Activated CD8-positive, alpha-beta memory T cell treated with anti-CD3 and anti-CD28 coated beads for 4 hours (primary cell): ENCODE results near the gene CRABP1.
"Not testable (repeated sequence)": the region's sequence is repeated elsewhere in the genome, so short reads cannot be mapped to it uniquely, and the experiment has no call there.

ENCODE experiments used
- DNase-seq, 2 donors: peaks; one replicate each; pipeline ENCODE4 v3.0.0-alpha.2; 2020; ENCODE audit warnings: low read depth in 2 of 2

Gene CRABP1

DNA sequence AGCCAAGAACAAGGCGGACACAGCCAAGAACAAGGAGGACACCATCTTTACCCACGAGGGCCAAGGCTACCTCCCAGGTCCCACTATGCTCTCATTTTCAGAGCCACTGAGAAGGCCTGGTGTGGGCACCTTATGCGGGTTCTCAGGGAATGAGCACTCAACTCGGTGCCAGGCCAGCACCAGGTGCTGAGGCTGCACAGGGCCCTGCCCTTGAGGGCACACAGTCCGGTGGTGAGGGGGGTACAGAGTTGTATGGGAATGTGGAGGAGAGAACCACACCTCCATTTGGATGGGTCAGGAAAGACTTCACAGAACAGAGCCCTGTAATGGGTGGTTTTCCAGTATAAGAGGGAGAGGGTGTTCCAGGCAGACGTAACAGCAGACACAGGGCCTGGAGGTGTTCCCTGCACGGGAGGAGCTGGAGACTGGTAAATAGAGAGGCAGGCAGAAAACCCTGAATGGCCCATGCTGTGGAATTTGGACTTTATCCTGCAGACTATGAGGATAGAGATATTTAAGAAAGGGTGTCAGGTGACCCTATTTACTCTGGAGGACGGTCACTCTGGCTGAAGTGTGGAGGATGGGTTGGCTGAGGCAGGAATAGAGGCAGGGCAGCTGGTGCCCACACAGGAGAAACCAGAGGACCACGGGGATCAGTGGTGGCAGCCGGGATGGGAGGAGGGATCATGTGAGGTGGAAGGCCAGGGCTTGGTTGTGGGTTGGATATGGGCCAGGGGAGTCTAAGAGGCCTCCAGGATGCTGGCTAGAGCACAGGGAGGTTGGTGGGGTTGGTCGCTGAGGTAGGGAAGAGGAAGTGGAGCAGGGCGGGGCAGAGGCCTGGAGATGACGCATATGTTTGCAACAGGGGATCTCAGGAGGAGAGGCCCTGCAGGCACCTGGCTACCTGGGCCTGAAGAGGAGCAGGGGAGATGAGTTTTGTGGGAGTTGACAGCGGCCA is 34.6 kb downstream of the CRABP1 start:
- no peak for DNase-seq

DNA sequence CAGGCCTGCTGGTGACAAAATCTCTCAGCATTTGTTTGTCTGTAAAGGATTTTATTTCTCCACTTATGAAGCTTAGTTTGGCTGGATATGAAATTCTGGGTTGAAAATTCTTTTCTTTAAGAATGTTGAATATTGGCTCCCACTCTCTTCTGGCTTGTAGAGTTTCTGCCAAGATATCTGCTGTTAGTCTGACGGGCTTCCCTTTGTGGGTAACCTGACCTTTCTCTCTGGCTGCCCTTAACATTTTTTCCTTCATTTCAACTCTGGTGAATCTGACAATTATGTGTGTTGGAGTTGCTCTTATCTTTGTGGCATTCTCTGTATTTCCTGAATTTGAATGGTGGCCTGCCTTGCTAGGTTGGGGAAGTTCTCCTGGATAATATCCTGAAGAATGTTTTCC is 40.0 kb downstream of the CRABP1 start:
- DNase-seq: not testable (repeated sequence)

DNA sequence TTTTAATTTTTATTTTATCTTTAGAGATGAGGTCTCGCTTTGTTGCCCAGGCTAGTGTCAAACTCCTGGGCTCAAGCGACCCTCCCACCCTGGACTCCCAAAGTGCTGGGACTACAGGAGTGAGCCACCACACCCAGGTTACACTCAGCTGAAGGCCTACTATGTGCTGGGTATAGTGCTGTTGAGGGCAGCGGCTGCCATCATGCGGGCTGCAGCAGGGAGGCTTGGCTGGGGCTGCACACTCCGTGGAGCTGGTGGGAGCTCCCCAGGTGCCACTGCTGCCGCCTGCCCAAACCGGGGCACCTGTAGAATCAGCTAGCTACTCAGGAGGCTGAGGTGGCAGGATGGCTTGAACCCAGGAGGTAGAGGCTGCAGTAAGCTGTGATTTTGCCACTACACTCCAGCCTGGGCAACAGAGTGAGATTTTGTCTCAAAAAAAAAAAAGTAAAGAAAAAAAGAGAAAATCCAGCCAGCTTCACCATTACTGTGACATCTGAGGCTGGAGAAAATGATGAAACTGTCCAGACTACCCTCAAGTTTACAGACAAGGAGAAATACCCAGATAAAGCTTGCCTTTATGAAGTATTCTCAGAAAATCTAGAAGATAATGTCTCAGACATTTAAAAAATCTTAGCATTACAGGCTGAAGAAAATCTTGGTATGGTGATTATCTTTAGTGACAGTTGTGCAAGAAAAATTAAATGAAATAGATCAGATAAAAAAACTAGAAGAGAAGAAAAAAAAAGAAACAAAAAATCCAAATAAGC is 42.1 kb downstream of the CRABP1 start:
- no peak for DNase-seq

DNA sequence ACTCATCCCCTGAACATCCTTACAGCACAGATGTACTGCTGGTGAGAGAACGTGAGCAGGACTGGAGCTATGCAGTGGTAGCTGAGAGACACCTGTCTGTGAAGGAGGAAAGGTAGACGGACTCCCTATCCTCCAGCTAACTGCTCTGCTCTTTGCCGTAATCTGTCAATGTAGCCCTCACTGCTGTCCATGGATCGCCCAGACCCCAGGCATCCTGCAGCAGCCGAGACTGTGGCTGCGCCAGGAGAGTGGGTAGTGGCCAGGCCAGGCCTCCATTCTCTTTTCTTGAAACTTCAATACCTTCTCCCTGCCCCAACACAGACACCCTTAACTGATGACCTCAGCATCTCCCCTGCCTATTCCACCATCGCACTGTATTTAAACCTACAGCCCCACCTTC is 44.5 kb downstream of the CRABP1 start:
- no peak for DNase-seq

DNA sequence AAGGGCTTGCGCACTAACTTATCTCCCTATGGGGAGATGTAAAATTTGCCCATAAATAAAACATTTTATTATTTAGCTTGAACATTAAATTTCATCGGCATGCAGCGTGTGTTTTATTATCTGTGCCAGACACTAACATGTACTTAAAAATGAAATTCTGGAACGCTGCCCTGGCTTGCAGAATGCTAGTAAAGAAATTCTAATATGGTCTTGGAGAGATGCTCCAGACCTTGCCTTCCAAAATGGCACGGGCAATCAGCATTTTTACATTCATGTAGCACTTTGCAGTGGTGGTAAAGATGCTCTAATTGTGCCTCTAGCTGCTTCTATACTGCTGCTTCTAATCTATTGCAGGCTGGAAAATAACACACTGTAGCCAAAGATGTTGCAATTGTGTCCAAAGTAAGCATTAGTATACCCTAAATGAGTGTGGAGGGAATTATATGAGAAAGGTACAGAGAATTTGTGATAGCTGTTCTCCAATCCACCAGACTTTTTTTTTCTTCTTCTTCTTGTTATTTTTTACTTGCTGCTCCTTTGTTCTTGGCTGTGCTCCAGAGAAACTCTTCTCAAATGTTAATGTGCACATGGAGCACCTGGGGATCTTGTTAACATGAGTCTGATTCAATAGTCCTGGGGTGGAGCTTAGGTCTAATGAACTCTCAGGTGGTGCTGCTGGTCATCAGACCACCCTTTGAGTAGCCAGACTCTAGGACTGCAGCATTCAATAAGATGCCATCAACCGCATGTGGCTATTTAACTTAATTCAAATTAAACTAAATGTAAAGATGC is 47.3 kb downstream of the CRABP1 start:
- no peak for DNase-seq

DNA sequence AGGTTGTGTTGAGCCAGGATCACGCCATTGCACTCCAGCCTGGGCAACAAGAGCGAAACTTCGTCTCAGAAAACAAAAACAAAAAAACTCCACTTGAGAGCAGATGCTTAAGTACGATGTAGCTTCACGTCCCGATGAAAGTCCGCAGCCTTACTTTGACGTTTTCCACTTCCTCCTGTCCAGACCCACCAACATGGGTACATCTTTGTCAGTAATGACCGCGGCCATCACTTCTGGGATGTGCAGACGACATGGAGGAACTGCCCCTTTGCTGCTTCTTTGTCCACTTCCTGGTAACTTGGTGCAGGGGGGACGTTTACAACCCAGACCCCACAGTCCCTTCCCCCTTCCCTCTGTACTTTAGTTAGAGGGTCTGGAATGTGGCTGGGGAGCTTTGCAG is 48.7 kb downstream of the CRABP1 start:
- no peak for DNase-seq

DNA sequence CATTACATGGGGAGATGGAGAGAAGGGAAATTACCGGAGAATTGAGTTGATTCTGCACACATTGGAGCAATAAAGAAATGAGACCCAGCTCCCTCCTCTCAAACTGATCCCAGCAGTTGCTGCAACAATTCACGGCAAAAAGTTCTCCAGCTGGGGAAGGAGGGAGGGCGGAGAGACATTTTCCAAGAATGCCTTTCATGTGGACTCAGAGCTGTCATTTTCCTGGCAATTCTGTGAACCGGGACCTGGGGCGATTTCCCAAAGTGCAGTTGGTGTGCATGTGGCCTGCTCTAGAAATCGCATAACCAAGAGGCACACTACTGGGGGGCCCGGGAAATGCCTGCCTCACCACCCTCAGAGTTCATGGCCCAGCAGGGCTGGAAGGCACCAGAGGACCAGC is 49.2 kb downstream of the CRABP1 start:
- no peak for DNase-seq

DNA sequence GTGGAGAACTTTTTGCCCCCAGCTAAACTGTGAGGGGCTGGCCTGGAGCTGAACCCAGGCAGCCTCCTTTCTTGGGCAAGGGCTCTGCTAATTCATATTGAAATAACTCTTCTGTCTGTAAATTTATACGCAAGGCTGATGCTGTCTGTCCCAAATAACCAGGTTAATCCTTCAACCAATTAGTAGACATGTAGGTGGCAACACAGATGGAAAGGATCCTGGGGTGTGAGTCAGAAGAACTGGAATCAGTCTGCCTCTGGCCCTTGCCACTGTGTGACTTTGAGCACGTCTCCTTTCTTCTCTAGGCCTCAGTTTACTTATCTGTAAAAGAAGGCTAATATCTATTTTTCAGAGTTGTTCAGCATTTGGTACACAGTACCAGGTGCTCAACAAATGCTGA is 49.6 kb downstream of the CRABP1 start:
- DNase-seq: no peak

DNA sequence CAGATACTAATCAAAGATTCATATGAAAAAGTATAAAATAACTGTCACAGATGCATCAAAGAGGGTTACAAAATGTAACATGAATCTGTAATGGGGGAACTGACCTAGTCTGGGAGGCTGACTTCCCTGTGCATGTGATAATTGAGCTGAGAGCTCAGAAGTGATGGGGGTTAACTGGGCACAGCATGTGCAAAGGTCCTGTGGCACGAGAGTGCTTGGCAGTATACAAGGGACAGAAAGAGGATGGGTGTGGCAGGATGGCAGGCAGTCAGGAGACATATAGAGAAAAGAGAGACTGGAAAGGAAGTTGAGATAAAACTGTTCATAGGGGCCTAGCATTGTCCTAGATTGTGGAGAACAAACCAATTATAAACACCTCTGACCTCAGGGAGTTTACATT is 50.1 kb downstream of the CRABP1 start:
- no peak for DNase-seq

DNA sequence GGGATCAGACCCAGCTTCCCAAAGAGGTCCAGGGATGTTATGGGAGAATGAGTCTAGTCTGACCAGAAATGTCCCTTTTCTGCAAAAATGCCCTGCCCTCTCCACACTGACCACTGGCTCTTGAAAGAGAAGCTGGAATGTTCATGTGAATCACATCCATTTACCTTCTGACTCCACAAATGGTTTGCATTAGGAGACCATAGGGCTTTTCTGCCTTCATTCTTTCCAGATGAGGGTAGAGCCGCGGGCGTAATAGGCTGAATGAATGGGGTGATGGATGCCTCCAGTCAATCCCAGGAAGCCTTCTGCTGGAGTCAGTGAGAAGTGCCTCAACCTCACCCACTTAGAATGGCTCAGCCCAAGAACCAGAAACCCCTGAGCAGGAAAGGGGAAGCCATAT is 50.7 kb downstream of the CRABP1 start:
- DNase-seq: no peak

DNA sequence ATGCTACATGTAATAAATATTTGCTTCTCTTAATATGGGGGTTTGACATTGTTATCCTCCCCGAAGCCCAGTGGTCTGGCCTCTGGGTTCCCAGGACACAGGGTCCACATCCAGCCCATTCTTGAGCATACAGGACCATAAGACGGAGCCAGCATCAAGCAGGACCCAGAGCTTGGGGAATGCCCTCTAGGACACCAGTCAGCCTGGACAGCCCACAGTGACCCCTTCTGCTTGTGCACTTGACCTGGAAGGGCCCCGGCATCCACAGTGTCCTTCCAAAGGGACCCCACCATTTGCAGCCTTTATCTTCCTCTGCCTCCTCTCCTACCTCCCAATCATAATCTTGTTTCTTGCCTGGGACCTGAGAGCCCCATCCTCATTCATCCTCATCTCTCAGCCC is 51.6 kb downstream of the CRABP1 start:
- no peak for DNase-seq

DNA sequence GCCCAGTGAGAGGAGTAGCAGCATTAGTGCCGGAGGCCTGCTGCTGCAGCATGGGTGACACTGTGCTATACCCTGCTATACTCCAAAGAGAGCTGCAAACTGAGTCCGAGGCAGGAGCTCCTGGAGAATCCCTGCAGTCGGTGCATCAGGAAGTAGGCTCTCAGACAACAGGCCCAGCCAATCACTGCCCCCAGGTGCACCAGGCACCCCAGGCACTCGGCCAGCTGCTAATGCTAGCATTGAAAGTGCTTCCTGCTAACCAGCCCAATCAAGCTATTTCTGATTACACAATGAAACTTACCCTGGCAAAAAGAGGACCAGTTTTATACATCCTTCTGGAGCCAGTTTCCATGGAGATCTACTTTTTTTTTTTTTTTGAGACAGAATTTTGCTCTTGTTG is 52.3 kb downstream of the CRABP1 start:
- DNase-seq: no peak

DNA sequence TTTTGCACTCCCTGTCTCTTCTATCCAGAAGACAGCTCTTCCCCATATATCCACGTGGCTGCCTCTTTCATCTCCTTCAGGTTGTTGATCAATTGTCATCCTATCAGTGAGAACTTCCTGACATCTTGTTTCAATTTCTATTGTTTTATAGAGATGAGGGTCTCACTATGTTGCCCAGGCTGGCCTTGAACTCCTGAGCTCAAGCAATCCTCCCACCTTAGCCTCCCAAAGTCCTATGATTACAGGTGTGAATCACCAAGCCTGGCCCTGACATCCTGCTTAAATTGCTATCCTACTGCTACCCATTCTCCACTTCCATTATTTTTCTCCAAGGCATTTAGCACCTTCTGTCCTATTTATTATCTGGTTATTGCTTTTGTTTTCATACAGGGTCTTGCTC is 53.0 kb downstream of the CRABP1 start:
- no peak for DNase-seq

DNA sequence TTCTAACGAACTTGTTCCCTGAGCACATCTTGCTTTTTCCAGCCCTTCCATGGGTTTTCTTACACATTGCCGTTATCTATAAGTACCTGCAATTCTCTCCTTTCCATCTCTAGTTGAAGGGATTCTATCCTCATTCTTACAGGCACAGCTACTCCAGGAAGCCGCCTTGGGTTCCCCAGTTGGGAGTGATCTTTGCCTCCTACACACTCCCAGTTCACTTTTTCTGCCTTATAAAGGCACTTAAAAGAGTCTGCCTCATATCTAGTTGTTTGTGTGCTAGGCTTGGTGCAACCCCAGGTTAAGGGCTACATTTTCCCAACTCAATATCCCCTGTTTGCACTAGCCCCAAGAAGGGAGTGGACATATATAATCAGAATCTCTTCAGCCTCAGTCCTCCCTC is 53.9 kb downstream of the CRABP1 start:
- no peak for DNase-seq

DNA sequence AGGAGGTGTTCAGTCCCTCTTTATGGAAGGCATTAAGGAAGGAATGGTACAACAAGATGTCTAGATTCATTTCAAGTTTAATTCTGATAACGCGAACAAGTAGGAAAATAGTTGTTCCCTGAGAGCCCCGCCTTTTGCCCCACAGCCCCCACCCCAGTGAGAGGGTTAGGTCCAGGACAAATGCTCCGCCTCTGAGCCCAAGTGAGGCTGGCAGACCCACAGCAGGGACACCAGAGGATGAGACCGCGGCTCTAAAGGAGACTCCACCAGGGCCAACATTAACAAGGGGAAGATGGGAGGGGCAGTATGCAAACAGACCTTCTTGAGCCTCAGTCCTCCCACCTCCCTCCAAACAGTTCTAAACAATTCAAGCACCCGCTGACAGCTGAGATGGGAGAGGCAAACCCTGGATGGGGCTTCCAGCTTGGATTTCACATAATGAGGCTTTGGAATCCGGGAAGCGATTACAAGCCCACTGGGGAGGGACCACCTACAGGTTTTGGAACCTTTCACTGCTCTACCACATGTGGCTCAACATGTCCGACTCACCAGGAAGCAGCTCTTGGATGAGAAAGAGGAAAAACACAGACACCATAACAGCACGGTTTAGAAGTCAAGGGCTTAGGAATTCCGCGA is 54.9 kb downstream of the CRABP1 start:
- DNase-seq: no peak

DNA sequence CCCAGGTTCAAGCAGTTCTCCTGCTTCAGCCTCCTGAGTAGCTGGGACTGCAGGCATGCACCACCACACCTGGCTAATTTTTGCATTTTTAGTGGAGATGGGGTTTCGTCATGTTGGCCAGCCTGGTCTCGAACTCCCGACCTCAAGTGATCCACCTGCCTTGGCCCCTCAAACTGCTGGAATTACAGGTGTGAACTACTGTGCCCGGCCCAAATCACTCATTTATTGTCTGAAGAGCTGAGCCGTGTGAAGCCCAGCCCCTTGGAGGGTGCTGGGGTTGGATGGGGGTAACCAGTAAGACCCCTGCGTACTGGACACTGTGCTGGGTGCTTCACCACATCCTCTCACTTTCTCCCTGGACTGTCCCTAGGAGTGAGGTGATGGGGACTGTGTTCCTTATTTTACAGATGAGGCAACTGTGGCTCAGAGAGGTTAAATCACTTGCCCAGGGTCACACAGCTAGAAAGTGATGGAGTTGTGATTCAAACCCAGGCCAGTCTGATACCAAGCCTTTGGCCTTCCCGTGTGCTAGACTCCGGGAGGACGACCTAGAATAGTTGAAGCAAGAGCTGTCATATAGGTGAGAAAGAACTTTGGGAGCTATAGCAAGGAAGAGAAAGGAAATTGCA is 56.1 kb downstream of the CRABP1 start:
- no peak for DNase-seq

DNA sequence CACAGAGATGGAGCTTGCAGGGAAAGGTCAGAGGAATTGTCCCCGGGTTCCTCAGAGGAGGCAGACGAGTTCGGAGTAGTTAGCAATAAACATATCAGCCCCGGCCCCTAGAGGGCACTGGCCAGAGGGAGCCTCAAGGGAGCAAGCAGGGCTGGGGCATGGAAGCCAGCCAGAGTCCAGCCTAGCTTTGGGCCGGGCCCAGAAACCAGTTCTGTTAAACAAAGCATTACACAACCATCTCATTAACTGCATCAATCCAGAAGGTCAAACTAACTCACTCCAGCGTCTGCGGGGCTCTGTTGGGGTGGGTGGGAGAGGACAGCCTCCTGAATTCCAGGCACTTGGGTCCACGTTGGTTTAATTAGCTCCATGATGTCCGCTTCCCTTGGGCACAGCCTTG is 56.8 kb downstream of the CRABP1 start:
- no peak for DNase-seq

DNA sequence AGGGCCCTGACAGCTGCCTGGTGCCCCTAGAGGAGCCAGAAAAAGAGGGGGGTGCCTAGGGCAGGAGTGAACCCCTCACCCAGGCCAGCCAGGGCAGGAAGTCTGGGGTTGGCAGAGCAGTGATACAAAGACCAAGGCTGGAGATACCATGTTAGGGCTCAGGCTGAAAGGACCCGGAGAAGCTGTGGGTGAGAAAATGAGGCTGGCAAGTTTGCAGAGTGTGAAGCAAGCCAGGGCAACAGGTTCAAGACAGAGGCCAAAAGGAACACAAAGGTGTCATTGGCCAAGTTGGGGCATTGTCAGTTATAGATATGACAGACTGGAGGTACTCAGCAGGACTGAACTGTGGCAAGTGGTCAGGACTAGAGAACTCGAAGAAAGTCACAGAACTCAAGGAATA is 57.2 kb downstream of the CRABP1 start:
- DNase-seq: no peak
